ENCODE results near the gene PTAFR.

PTAFR gene, protein sequence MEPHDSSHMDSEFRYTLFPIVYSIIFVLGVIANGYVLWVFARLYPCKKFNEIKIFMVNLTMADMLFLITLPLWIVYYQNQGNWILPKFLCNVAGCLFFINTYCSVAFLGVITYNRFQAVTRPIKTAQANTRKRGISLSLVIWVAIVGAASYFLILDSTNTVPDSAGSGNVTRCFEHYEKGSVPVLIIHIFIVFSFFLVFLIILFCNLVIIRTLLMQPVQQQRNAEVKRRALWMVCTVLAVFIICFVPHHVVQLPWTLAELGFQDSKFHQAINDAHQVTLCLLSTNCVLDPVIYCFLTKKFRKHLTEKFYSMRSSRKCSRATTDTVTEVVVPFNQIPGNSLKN

DNA sequence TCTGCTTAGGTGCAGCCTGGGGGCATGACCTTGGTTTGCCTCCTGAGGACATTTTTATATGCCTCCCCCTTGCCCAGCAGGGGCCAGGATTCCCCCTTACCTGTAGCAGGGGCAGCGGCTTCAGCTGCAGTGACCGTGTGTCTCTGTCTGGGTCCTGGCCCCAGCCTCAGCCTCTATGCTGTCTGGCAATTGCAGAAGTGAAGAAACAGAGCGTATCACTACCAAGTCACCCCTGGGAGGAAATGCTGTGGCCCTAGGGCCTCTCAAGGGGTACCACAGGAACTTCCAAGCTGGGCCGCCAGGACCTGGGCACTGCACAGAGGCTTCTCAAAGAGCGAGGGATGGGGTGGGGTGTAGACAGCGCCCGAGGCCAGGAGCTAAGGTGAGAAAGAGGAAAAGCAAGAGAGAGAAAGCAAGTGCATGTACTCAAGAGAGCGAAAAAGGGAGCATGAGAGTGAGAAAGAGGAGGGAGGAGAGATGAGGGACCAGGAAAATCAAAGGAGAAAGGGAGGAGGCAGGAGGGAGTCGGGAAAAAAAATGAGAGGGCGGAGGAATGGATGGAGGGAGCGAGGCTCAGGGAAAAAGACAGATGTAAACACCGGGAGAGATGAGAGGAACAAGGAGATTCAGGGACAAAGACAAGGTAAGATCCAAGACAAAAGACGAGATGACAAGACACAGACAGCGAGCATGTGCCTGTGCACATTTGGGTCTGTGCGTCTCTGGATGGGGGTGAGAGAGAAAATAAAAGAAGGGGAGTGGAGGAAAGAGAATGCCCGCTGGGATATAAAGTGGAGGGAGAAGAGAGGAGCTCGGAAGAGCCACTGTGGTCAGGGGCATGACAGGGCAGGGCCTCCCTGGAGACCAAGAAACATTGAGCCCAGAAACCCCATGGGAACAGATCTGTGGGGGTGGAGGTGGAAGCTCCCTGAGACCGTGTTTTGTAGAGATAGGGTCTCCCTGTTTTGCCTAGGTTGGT is at the start of gene PTAFR:
Gene PTAFR (minus strand): TSS at position 199 of the 979 bp plus-strand sequence. CDS start 25,669 bp downstream, outside the sequence.
- DNase-seq, result no peak

- no peak for DNase-seq
Observed at GRCh38 chr1:28213315-28213714, 36.8 kb upstream of the PTAFR start.

DNA sequence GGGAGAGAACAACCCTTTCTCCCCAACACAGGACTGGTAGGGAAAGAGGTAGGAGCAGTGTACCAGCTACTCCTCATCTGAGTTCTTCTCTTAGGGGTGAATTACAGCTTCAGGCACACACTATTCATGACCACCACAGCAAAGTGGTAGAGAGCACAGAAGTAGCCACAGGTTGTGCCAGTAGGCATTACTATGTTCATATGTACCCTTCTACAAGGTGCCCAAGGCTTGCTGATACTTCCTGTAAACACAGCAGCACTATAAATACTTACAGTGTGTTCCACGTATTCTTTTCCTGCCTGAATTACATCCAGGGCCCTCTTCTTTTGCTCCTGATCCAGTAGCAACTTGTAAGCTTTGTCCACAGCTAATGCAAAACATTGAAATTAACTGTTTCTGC is 33.2 kb upstream of the PTAFR start:
- no peak for DNase-seq

DNA sequence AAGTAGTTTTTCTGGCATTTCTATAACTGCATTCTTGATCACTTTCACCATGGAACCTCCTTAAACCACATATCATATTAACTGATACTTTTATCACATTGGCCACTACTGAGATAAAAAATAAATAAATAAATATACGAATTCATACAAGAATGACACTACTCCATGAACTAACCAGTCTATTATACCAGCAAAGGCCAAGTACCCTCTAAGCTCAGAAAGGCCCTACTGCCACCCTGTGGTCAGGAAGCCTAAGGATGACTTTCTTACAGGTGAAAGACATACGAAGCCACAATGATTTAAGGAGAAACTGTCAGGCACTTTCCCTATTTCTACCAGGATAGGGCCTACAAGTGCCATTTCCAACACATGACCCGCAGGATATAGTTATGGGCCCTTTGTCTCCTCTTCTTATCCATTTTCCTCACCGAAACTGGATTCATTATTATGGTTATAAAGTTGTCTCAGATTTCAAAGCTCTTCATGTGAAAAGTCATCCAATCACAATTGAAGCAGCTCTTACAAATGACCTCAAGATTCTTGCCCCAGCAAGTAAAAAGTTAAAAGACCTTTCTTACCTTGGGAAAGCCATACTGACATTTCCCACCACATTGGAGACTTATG is 32.4 kb upstream of the PTAFR start:
- DNase-seq, result no peak

DNA sequence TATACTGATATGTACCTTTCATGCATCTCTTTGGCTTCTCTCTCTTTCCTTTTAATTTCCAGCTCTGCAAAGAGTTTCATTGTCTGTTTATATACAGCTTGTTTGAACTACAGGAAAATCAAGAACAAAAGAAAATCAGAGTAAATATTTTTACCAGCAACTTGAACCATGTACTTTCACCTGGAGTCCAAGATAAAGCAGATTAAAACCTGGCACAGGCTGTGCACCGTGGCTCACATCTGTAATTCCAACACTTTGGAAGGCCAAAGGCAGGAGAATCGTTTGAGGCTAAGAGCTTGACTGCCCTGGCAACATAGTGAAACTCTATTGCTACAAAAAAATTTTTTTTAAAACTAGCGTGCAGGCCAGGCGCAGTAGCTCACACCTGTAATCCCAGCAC is 28.8 kb upstream of the PTAFR start:
- DNase-seq, result no peak

DNA sequence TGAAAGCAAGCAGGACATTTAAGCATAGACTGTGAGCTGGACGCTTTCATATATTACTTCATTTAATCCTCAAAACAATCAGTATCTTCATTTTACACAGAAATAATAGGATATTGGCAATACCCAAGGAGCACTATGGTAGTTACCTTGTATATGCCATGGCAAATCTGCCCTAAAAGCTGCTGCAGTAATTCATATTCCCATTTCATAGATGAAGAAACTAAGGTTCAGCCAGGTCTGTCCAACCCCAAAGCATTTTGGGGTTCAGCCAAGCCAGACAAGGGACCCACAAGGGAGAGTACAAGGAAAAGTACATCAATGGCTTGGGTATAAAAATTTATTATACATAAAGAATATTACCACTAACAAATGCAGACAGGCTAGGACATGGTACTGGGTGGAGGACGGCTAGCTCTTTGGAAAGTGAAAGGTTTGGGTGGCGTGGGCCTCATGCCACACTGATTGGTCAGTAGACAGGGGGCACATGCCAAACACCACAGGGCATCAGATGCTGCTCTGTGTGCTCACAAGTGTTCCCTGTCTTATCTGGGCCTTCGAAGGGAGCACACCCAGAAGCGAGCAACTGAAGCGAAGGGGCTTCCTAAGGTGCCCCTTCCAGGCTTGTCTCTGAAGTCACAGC is 23.9 kb upstream of the PTAFR start:
- DNase-seq, result no peak

DNA sequence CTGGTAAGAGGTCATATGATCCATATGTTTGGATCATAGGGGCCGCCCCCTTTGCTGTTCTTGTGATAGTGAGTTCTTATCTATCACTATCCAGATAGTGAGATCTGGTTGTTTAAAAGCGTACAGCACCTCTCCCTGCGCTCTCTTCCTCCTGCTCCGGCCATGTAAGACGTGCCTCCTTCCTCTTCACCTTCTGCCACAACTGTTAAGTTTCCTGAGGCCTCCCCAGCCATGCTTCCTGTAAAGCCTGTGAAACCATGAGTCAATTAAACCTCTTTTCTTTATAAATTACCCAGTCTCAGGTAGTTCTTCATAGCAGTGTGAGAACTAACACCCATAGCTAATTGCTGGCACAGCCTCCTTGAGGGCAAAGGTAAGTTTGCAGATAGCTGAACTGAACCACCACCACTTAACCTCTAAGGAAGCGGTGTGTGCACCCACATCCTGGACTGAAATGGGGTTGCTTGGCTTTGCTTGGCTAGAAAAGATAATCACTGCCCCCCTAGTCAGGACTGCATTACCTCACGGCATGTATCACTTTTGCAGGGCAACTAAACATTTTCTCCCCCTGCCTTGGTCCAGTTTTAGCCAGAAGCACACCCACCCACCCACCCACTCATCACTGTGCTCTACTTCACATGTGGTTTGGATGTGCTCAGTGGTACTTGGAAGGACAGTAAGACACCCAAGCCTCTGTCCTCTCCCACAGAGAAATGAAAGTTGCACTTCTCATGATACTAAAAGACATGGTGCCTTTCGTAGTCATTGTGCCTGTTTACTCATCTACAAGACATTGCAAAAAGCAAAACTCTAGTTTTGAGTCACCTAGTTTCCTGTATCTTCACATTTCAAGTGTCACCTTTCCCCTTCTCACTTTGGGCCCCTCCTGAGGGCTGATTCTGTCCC is 23.1 kb upstream of the PTAFR start:
- DNase-seq, result no peak

- DNase-seq, result no peak
Observed at GRCh38 chr1:28197682-28198415, 21.4 kb upstream of the PTAFR start.

GRCh38 chr1:28196330-28196729 is 19.8 kb upstream of the PTAFR start:
- no peak for DNase-seq

GRCh38 chr1:28195780-28196179 is 19.3 kb upstream of the PTAFR start:
- no peak for DNase-seq

- DNase-seq, result no peak
Observed at GRCh38 chr1:28194326-28195035, 18.0 kb upstream of the PTAFR start.

DNA sequence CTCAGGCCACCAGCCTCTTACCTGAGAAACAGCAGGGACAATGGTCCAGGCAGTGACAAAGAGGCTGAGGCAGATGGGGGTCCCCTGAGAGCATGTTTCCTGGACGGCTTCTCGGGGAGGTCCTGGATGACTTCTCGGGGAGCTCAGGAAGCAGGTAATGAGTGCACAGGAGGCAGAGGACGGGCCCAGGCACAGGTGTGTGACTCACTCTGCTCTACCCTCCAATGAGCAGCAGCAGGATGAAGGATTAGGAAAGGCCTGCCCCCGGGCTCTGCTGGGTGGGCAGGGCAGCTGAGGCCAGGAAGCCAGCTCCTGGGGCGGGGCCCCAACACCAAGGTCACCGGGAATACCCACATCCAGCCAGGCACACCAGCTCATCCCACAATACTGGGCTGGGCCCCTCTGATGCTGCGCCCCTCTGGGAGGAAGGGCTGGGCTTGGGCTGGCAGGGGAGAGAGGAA is 17.2 kb upstream of the PTAFR start:
- DNase-seq, result no peak

DNA sequence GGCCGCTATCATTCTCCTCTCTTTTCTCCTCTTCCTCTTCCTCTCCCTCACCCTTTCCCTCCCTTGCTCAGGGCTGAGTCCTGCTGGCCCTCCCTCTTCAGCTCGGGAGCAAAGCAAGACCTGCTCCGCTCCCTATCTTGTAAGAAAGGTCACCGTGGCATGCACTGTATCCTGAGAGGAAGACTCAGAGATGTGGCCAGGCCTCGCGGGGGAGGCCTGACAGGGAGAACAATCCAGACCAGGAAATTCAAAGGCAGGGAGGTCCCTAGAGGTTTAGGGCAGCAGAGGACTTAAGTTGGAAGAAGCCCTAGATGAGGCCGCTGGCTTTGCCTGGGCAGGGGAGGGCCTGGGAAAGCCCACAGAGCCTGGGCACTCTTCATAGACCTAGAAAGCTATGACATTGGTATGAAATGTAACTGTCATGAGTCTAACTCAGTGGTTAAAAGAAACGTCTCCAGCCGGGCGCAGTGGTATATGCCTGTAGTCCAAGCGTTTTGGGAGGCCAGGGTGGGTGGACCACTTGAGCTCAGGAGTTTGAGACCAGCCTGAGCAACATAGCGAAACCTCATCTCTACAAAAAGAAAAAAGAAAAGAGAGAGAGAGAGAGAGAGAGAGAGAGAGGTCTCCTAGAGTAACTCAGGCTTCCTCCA is 14.6 kb upstream of the PTAFR start:
- no peak for DNase-seq

GRCh38 chr1:28190337-28190979 is 14.0 kb upstream of the PTAFR start:
- no peak for DNase-seq

GRCh38 chr1:28185071-28185470 is 8.6 kb upstream of the PTAFR start:
- DNase-seq, result no peak

DNA sequence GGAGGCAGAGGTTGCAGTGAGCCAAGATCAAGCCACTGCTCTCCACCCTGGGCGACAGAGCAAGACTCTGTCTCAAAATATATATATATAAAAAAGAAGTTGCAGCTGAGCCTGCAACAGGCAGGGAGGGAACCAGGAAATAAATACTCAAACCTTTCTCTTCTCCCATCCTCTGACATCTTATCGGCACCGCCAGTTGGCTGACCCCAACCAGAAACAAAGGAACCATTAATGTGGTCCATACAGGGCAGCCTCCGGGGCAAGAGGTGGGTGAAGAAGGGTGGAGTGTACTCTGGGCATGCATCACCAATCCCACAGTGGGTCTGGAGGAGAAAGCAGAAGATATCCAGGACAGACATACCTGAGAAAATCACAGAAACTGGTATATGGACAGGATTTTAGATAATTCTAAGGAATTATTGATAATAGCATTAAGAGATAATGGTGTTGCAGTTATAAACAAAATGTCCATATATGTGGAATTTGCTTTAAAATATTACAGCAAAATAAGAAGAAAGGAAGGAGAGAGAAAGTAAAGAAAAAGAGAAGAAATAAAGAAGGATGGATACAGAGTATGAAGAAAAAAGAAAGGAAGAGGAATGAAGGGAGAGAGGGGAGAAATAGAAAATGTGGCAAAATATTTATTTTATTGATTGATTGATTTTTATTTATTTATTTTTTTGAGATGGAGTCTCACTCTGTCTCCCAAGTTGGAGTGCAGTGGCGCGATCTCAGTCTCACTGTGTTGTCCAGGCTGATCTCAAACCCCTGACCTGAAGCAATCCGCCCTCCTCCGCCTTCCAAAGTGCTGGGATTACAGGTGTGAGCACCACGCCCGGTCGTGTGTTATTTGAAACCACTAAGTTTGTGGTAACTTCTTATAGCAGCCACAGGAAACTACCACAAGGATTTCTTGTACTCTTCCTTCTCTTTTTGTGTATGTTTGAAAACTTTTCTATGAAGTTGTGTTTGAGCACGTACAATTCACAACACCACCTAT is 4.1 kb upstream of the PTAFR start:
- DNase-seq, result no peak

GRCh38 chr1:28178690-28179485 is 2.4 kb upstream of the PTAFR start:
- DNase-seq, result no peak
